Progenitor cell of endocrine pancreas (in vitro differentiated cells): ENCODE data around the gene CA12. TPM values are rescaled to one million over a fixed set of nuclear protein-coding genes. Genes with fewer than 3 reads are reported as not detected.

ENCODE experiments used
- DNase-seq: peaks from one replicate; pipeline ENCODE4 v3.0.0; 2021; ENCODE audit warnings: low spot score; ENCODE audit not compliant: unreplicated experiment
- H3K27ac Mint-ChIP-seq: 2 replicates; pipeline ENCODE4 v1.8.0; 2021; ENCODE audit warnings: mild to moderate bottlenecking, moderate library complexity, mixed read lengths
- H3K27me3 Mint-ChIP-seq: 2 replicates; pipeline ENCODE4 v1.8.0; 2021; ENCODE audit warnings: mixed read lengths
- H3K36me3 Mint-ChIP-seq: 2 replicates; pipeline ENCODE4 v1.8.0; 2022; ENCODE audit warnings: mixed read lengths; ENCODE audit not compliant: insufficient read depth
- H3K4me1 Mint-ChIP-seq: 2 replicates; pipeline ENCODE4 v1.8.0; 2021; ENCODE audit warnings: low read depth, mixed read lengths
- H3K4me3 Mint-ChIP-seq: 2 replicates; pipeline ENCODE4 v1.8.0; 2021; ENCODE audit warnings: low read depth, mild to moderate bottlenecking, moderate library complexity, mixed read lengths
- H3K9me3 Mint-ChIP-seq: 2 replicates; pipeline ENCODE4 v1.8.0; 2021; ENCODE audit warnings: low read depth, mixed read lengths
- CTCF ChIP-seq: fragments of 200-600 bp; sonication (generic); IDR thresholded peaks from one replicate; pipeline ENCODE4 v1.5.0; 2021; ENCODE audit warnings: antibody characterized with exemption, mild to moderate bottlenecking; ENCODE audit not compliant: unreplicated experiment
- total RNA-seq: library from RNA; stranded (reverse); gene quantifications from 2 replicates; pipeline ENCODE4 v1.2.1, GENCODE V29; 2021

CA12 gene
- total RNA-seq, 1 donor from 2014 or later: 0.38 TPM

DNA sequence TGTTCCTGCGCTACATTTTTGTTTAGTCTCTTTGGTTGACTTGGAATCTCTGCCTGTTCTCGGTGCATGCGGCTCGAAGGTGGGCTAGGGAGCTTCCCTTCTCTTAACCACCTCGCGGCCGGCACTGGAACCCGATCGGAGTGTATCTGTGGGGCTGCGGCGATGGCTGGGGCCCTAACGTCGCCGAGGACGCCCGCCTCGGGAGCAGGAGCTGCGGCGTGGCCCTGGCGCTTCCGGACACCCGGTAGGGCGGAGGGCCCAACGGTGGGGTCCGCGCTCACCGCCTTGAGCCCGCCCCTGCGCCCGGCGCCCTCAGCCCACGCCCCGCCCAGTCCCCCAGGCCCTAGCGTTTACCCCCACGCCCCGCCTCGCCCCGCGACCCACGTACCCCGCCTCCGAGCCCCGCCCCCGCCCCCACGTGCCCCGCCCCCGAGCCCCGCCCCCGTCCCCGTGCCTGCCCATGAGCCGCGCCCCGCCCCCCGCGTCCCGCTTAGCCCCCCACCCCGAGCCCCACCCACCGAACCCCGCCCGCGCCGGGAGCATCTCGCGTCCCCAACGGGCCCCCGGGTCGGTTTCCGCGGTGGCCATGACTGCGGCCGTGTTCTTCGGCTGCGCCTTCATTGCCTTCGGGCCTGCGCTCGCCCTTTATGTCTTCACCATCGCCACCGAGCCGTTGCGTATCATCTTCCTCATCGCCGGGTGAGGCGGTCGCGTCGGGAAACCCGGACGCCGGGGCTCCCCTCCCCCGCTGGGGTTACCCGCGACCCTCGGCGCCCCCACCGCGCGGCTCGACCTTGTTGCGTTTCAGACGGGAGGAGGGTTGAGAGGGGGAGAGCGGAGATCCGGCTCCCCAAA, 104.4 kb downstream of the CA12 start, which contains the start of gene APH1B:
Gene APH1B (plus strand): TSS at position 568 of the 855 bp plus-strand sequence. CDS start 19 bp downstream, at position 587.
- Mint-ChIP-seq H3K27me3 (peaks cover 3% of the 10 kb centered on the region), H3K4me1 (peaks cover 14% of the 10 kb centered on the region), H3K9me3 (peaks cover 3% of the 10 kb centered on the region), H3K4me3 (peak within 1 kb of the TSS; percentile 92), H3K27ac (peak within 1 kb of the TSS; percentile 96), H3K36me3 (peaks cover 3% of the 10 kb centered on the region)
- peak; percentile 9 for TF ChIP-seq CTCF
- DNase-seq: peak; percentile 75

GRCh38 chr15:63276342-63277037, 105.2 kb downstream of the CA12 start:
- H3K27me3 Mint-ChIP-seq: peaks cover 3% of the 10 kb centered on the region
- no peak for TF ChIP-seq CTCF
- peaks cover 14% of the 10 kb centered on the region for H3K4me1 Mint-ChIP-seq
- DNase-seq: no peak
- peak overlapping the region; percentile 96 for H3K27ac Mint-ChIP-seq
- peak overlapping the region; percentile 92 for H3K4me3 Mint-ChIP-seq
- H3K9me3 Mint-ChIP-seq: peaks cover 3% of the 10 kb centered on the region
- peaks cover 3% of the 10 kb centered on the region for H3K36me3 Mint-ChIP-seq

DNA sequence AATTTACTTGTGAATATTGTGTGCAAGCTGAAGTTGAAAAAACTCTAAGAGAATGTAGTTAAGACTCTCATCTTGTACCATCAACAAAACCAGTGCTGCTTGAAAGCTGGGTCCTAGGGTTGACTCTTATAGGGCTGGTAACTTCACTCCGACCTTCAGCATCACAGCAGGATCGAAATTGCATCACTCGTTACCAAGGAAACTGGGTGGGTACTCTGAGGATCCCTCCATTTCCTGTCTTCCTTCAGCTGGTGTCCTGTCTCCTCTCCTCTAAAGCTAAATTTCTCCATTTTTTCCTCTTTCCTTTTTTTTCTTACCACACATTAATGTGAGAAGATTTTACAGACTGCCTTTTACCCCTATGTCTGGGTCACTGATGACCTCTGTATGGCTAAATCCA, 107.2 kb downstream of the CA12 start:
- H3K27me3 Mint-ChIP-seq: peaks cover 3% of the 10 kb centered on the region
- peaks cover 14% of the 10 kb centered on the region for H3K4me1 Mint-ChIP-seq
- H3K36me3 Mint-ChIP-seq: peaks cover 3% of the 10 kb centered on the region
- no peak for TF ChIP-seq CTCF
- DNase-seq: no peak
- no peak overlapping the region for H3K27ac Mint-ChIP-seq
- no peak overlapping the region for H3K4me3 Mint-ChIP-seq
- H3K9me3 Mint-ChIP-seq: peaks cover 3% of the 10 kb centered on the region

Other genes with a start within 250 kb of the CA12 start
- gene RPS27L, start 224.4 kb downstream of the CA12 start, total RNA-seq: 129 and 140 TPM in 2 replicates
- 31.6 and 37.2 TPM in 2 replicates for gene RAB8B, start 192.2 kb downstream of the CA12 start, total RNA-seq
- 17.6 and 19.8 TPM in 2 replicates for gene APH1B, start 104.2 kb downstream of the CA12 start, total RNA-seq
- gene USP3, start 122.7 kb upstream of the CA12 start, total RNA-seq: 77.0 and 81.2 TPM in 2 replicates
- 0.29 and 0.31 TPM in 2 replicates for gene FBXL22, start 215.5 kb upstream of the CA12 start, total RNA-seq